ENCODE measurements around the gene FOXP1. TPM values are rescaled to one million over a fixed set of nuclear protein-coding genes. Genes with fewer than 3 reads are reported as not detected.
A peak's percentile ranks its signal among the peaks of the same experiment; 100 is the strongest.

The FOXP1 gene
- total and polyA plus RNA-seq, 4 donors = 15.2 to 263 (median 110) TPM

- ATAC-seq (ENCODE audit: low FRiP score) (no peak), DNase-seq (no peak)
- no peaks in the 10 kb centered on the region for H3K36me3 ChIP-seq (ENCODE audit: control insufficient read depth in 1 of 2, insufficient read depth in 2 of 2, low read length in 1 of 2)
- H3K27ac ChIP-seq (ENCODE audit: low read depth in 1 of 2, low read length in 2 of 2) = no peak overlapping the region
- H3K27me3 ChIP-seq (ENCODE audit: control insufficient read depth in 1 of 2, insufficient read depth in 2 of 2, low read length in 1 of 2) = no peaks in the 10 kb centered on the region
- WGBS, 2 donors = 69 to 73% methylated on average over 4 of the region's 4 CpGs
- peaks cover 10 to 11% of the 10 kb centered on the region in 2 donors for H3K4me1 ChIP-seq (ENCODE audit: control insufficient read depth in 1 of 2, insufficient read depth in 2 of 2, low read length in 2 of 2)
- H3K4me3 ChIP-seq (ENCODE audit: low read length in 2 of 2) = no peak overlapping the region
- no peaks in the 10 kb centered on the region for H3K9me3 ChIP-seq (ENCODE audit: control insufficient read depth, low read length)
- intact Hi-C loops (cut with DNase I) = no loop called here
Measured at GRCh38 chr3:71203727-71204488, 379.6 kb downstream of the FOXP1 start.

DNA sequence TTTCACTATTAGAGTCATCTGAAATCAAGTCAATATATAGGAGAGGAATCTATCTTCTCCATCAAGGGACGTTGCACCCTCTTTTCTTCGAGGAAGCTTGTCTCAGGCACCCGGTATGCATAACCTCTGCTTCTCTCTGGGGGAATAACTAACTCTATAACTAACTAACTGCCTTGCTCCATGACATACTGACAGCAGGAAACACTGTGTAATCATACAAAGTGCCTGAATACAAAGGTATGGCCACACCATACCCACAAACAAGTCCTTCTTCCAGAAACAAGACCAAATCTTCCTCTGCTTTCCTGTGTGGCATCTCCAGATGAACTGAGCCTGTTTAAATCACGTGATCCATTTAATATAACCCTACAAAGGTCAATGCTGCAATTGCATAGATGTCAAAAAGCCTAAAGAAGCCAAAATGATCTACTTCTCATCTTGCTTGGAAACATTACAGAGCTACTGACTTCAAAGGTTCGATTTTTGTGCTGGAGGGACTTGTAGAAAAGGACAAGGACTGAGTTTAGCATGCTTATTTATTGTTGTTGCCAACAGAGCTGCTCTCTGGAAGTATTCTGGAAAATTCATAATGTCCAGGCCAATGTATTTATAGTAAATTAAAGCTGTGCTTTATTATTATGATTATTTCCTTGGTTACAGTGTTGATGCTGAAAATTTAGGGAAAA is 380.5 kb downstream of the FOXP1 start:
- H3K4me3 ChIP-seq (ENCODE audit: low read length in 2 of 2) = no peak overlapping the region
- no peaks in the 10 kb centered on the region for H3K36me3 ChIP-seq (ENCODE audit: control insufficient read depth in 1 of 2, insufficient read depth in 2 of 2, low read length in 1 of 2)
- intact Hi-C loops (cut with DNase I) = no loop called here
- H3K27ac ChIP-seq (ENCODE audit: low read depth in 1 of 2, low read length in 2 of 2) = peak overlapping the region; percentile 33 to 57
- no peaks in the 10 kb centered on the region for H3K9me3 ChIP-seq (ENCODE audit: control insufficient read depth, low read length)
- no peaks in the 10 kb centered on the region for H3K27me3 ChIP-seq (ENCODE audit: control insufficient read depth in 1 of 2, insufficient read depth in 2 of 2, low read length in 1 of 2)
- peaks cover 6 to 7% of the 10 kb centered on the region in 2 donors for H3K4me1 ChIP-seq (ENCODE audit: control insufficient read depth in 1 of 2, insufficient read depth in 2 of 2, low read length in 2 of 2)
- ATAC-seq (ENCODE audit: low FRiP score) (peak; percentile 11), DNase-seq (no peak)
- WGBS, 2 donors = 16 to 23% methylated on average over 5 of the region's 5 CpGs

GRCh38 chr3:71201939-71202338 is 381.6 kb downstream of the FOXP1 start:
- Histone ChIP-seq H3K27ac (ENCODE audit: low read depth in 1 of 2, low read length in 2 of 2) (peak overlapping the region in 1 of 2 donors; percentile 17), H3K27me3 (ENCODE audit: control insufficient read depth in 1 of 2, insufficient read depth in 2 of 2, low read length in 1 of 2) (no peaks in the 10 kb centered on the region), H3K36me3 (ENCODE audit: control insufficient read depth in 1 of 2, insufficient read depth in 2 of 2, low read length in 1 of 2) (no peaks in the 10 kb centered on the region), H3K4me3 (ENCODE audit: low read length in 2 of 2) (no peak overlapping the region), H3K4me1 (ENCODE audit: control insufficient read depth in 1 of 2, insufficient read depth in 2 of 2, low read length in 2 of 2) (peaks cover 5 to 7% of the 10 kb centered on the region in 2 donors), H3K9me3 (ENCODE audit: control insufficient read depth, low read length) (no peaks in the 10 kb centered on the region)
- intact Hi-C loops (cut with DNase I) = no loop called here
- WGBS, 2 donors = 3 to 5% methylated on average over 1 of the region's 1 CpG
- peak; percentile 58 for ATAC-seq (ENCODE audit: low FRiP score)
- DNase-seq = peak in 1 of 2 donors; percentile 83

- intact Hi-C loops (cut with DNase I) = no loop called here
- no peak for ATAC-seq (ENCODE audit: low FRiP score)
- H3K27me3 ChIP-seq (ENCODE audit: control insufficient read depth in 1 of 2, insufficient read depth in 2 of 2, low read length in 1 of 2) = no peaks in the 10 kb centered on the region
Measured at GRCh38 chr3:71197841-71198565, 385.5 kb downstream of the FOXP1 start.

DNA sequence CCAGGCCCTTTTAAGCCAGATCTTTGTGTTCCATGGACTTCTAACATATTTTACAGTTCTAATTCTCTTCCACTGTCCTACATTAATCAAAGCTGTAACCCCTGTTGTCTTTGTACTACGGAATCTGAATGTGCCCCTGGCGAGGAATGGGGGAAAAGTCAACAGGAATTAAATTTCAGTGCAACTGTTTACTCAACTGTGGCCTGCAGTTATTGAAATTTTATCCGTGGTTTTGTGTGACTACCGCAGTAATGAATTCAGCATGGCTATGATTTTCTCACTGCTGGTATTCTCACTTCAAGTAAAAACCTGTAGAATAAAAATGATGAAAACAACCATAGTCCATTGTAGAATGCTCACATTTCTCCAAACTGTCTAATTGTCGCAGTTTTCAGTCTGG is 388.0 kb downstream of the FOXP1 start:
- ATAC-seq (ENCODE audit: low FRiP score) (no peak), DNase-seq (no peak)
- Histone ChIP-seq H3K4me1 (ENCODE audit: control insufficient read depth in 1 of 2, insufficient read depth in 2 of 2, low read length in 2 of 2) (peaks cover 0 to 2% of the 10 kb centered on the region in 2 donors), H3K4me3 (ENCODE audit: low read length in 2 of 2) (no peak overlapping the region), H3K9me3 (ENCODE audit: control insufficient read depth, low read length) (no peaks in the 10 kb centered on the region), H3K27me3 (ENCODE audit: control insufficient read depth in 1 of 2, insufficient read depth in 2 of 2, low read length in 1 of 2) (no peaks in the 10 kb centered on the region), H3K27ac (ENCODE audit: low read depth in 1 of 2, low read length in 2 of 2) (no peak overlapping the region), H3K36me3 (ENCODE audit: control insufficient read depth in 1 of 2, insufficient read depth in 2 of 2, low read length in 1 of 2) (no peaks in the 10 kb centered on the region)
- intact Hi-C loops (cut with DNase I) = no loop called here
- WGBS, 2 donors = 56 to 67% methylated on average over 5 of the region's 5 CpGs

More at GRCh38 chr3:71197841-71198565, 385.5 kb downstream of the FOXP1 start:
- H3K36me3 ChIP-seq (ENCODE audit: control insufficient read depth in 1 of 2, insufficient read depth in 2 of 2, low read length in 1 of 2) = no peaks in the 10 kb centered on the region
- no peak for DNase-seq
- H3K27ac ChIP-seq (ENCODE audit: low read depth in 1 of 2, low read length in 2 of 2) = no peak overlapping the region
- H3K4me3 ChIP-seq (ENCODE audit: low read length in 2 of 2) = no peak overlapping the region
- peaks cover 2 to 3% of the 10 kb centered on the region in 2 donors for H3K4me1 ChIP-seq (ENCODE audit: control insufficient read depth in 1 of 2, insufficient read depth in 2 of 2, low read length in 2 of 2)
- 91% methylated on average over 20 to 21 of the region's 21 CpGs for WGBS, 2 donors
- H3K9me3 ChIP-seq (ENCODE audit: control insufficient read depth, low read length) = no peaks in the 10 kb centered on the region

- DNase-seq = no peak
- intact Hi-C loops (cut with DNase I) = no loop called here
- Histone ChIP-seq H3K36me3 (ENCODE audit: control insufficient read depth in 1 of 2, insufficient read depth in 2 of 2, low read length in 1 of 2) (no peaks in the 10 kb centered on the region), H3K4me3 (ENCODE audit: low read length in 2 of 2) (no peak overlapping the region), H3K9me3 (ENCODE audit: control insufficient read depth, low read length) (no peaks in the 10 kb centered on the region), H3K27ac (ENCODE audit: low read depth in 1 of 2, low read length in 2 of 2) (no peak overlapping the region), H3K27me3 (ENCODE audit: control insufficient read depth in 1 of 2, insufficient read depth in 2 of 2, low read length in 1 of 2) (no peaks in the 10 kb centered on the region), H3K4me1 (ENCODE audit: control insufficient read depth in 1 of 2, insufficient read depth in 2 of 2, low read length in 2 of 2) (no peaks in the 10 kb centered on the region)
- ATAC-seq (ENCODE audit: low FRiP score) = no peak
- WGBS, 2 donors = 93 to 97% methylated on average over 5 of the region's 5 CpGs
Measured at GRCh38 chr3:71194785-71195184, 388.7 kb downstream of the FOXP1 start.

- Histone ChIP-seq H3K4me1 (ENCODE audit: control insufficient read depth in 1 of 2, insufficient read depth in 2 of 2, low read length in 2 of 2) (no peaks in the 10 kb centered on the region), H3K36me3 (ENCODE audit: control insufficient read depth in 1 of 2, insufficient read depth in 2 of 2, low read length in 1 of 2) (no peaks in the 10 kb centered on the region), H3K4me3 (ENCODE audit: low read length in 2 of 2) (no peak overlapping the region), H3K27me3 (ENCODE audit: control insufficient read depth in 1 of 2, insufficient read depth in 2 of 2, low read length in 1 of 2) (no peaks in the 10 kb centered on the region), H3K9me3 (ENCODE audit: control insufficient read depth, low read length) (no peaks in the 10 kb centered on the region), H3K27ac (ENCODE audit: low read depth in 1 of 2, low read length in 2 of 2) (no peak overlapping the region)
- intact Hi-C loops (cut with DNase I) = no loop called here
- 38 to 47% methylated on average over 4 of the region's 4 CpGs for WGBS, 2 donors
- DNase-seq (no peak), ATAC-seq (ENCODE audit: low FRiP score) (no peak)
Measured at GRCh38 chr3:71191031-71191482, 392.5 kb downstream of the FOXP1 start.

DNA sequence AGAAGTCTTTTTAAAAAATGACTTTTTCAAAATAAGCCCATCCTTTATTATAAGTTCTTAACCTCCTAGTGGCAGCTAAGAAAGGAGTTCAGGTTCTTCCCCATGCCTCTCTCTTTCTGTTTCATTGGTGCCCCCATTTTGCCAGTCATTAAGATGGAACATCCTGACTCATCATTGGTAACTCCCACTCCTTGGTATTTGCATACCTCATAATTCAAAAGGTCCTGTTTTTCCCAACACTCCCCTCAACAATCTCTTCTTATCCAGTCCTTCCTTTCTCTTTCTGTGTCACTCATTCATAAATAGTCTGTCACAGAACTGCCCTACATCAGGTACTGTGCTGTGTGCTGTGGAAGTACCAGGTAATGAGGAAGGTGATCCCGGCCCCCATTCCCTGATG is 394.0 kb downstream of the FOXP1 start:
- H3K36me3 ChIP-seq (ENCODE audit: control insufficient read depth in 1 of 2, insufficient read depth in 2 of 2, low read length in 1 of 2) = no peaks in the 10 kb centered on the region
- DNase-seq (no peak), ATAC-seq (ENCODE audit: low FRiP score) (no peak)
- intact Hi-C loops (cut with DNase I) = no loop called here
- H3K4me1 ChIP-seq (ENCODE audit: control insufficient read depth in 1 of 2, insufficient read depth in 2 of 2, low read length in 2 of 2) = no peaks in the 10 kb centered on the region
- no peaks in the 10 kb centered on the region for H3K27me3 ChIP-seq (ENCODE audit: control insufficient read depth in 1 of 2, insufficient read depth in 2 of 2, low read length in 1 of 2)
- no peak overlapping the region for H3K4me3 ChIP-seq (ENCODE audit: low read length in 2 of 2)
- WGBS, 2 donors = 97% methylated on average over 1 of the region's 1 CpG
- no peak overlapping the region for H3K27ac ChIP-seq (ENCODE audit: low read depth in 1 of 2, low read length in 2 of 2)
- no peaks in the 10 kb centered on the region for H3K9me3 ChIP-seq (ENCODE audit: control insufficient read depth, low read length)
